ENCODE measurements around the gene CDK10. TPM values are rescaled to one million over a fixed set of nuclear protein-coding genes. Genes with fewer than 3 reads are reported as not detected.

Gene CDK10
- total RNA-seq, 4 donors from 2014 or later = 15.0 to 38.4 (median 29.0) TPM

GRCh38 chr16:89645122-89645521, 41.4 kb upstream of the CDK10 start:
- TF ChIP-seq CTCF (IDR thresholded peaks at IDR 0.05; ENCODE audit: low read depth) = no peak

DNA sequence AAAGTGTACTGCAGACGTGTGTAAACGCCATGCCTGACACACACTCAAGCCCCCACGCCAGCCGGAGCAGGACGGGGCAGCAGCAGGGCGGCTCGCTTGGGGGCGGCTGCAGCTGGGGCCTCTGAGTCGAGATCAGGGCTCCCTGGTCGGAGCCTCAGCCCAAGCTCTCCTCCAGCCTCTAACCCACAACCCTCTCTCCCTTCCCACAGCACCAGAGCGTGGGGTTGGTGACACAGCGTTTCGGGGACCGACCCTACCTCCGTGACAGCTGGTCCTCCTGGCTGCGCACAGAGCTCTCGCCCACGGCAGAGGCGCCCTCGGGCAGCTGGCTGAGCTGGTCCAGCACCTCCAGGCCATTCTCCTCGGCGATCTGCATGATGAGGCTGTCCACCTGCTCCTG, 40.2 kb upstream of the CDK10 start:
- TF ChIP-seq CTCF (IDR thresholded peaks at IDR 0.05; ENCODE audit: low read depth) = no peak

DNA sequence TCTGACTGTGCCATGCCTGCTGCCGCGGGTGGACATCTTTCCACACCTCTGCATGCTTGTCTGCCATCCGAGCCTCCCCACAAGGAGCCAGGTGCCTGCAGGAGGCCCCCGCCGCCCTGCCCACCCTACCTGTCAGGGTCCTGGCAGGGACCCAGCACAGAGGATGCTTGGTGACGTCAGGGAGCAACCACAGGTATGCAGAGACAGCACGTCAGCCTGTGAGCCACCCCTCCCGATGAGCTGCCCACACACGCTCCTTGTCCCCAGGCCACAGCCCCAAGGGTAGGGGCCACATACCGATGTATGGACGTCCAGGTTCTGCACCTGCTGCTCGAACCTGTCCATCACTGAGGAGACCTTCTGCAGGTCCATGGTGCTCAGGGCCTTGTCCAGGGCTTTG, 39.6 kb upstream of the CDK10 start:
- TF ChIP-seq CTCF (IDR thresholded peaks at IDR 0.05; ENCODE audit: low read depth) = no peak

- no peak for TF ChIP-seq CTCF (IDR thresholded peaks at IDR 0.05; ENCODE audit: low read depth)
Observed at GRCh38 chr16:89651584-89651983, 34.9 kb upstream of the CDK10 start.

GRCh38 chr16:89653656-89654295, 32.7 kb upstream of the CDK10 start:
- TF ChIP-seq CTCF (IDR thresholded peaks at IDR 0.05; ENCODE audit: low read depth) = no peak

DNA sequence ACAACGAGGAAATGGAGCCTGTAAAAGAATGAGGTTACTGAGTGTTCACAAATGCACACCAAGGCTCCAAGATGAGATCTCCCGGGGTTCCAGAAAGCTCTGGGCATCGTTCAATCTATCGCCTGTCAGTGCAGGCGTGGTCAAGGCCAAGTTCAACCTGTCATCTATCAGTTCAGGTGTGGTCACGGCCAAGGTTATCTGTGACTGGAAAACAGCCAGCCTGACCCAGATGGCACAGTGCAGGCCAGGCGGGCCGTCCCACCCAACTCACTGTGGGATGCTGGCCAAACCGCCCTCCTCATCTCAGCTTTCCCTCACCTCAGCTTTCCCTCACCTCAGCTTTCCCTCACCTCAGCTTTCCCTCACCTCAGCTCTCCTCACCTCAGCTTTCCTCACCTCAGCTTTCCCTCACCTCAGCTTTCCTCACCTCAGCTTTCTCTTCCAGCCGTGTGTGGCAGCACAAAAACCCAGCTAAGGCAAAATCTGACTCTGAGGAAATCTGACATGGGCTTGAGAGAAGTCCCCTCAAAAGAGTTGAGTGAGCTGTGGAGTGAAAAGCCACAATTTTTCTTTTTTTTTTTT, 31.3 kb upstream of the CDK10 start:
- TF ChIP-seq CTCF (IDR thresholded peaks at IDR 0.05; ENCODE audit: low read depth) = no peak

DNA sequence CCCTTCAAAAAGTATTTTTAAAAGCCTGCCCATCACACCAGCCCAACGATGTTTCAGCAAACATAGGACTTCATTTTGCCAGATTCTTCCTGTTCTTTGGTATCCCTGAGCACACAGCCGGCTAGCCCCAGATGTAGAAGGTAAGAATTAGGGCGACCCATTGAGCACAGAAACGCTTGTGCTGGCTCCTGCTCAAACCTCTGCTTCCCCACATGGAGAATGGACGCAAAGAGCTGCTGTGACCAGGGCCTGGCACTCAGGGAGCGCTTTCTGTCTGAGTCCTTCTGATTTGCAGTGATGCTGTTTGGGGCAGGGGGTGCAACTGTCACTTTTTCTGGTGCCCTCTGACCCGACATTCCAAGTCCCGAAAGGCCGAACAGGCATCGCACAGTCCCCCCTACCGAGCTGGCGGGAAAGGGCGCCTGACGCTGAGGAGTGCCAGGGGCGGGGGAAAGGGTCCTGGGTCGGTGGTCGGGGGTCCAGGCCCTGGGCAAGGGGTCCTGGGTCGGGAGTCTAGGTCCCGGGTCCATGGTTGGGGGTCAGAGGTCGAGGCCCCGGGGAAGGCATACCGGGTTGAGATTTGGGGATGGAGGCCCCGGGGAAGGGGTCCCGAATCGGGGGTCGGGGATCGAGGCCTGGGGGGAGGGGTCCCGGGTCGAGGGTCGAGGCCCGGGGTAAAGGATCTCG, 29.9 kb upstream of the CDK10 start:
- no peak for TF ChIP-seq CTCF (IDR thresholded peaks at IDR 0.05; ENCODE audit: low read depth)
